NT2/D1 (cell line): ENCODE data around the gene ELOVL3.

Source experiments
- SUZ12 ChIP-seq: IDR thresholded peaks from 2 replicates; pipeline ENCODE4 v1.6.1; 2011; ENCODE audit not compliant: insufficient read length, insufficient read depth; ENCODE audit errors: extremely low read depth
- ZNF274 ChIP-seq: IDR thresholded peaks from 2 replicates; pipeline ENCODE4 v1.6.1; 2011; ENCODE audit warnings: mild to moderate bottlenecking, low read depth, low read length

DNA sequence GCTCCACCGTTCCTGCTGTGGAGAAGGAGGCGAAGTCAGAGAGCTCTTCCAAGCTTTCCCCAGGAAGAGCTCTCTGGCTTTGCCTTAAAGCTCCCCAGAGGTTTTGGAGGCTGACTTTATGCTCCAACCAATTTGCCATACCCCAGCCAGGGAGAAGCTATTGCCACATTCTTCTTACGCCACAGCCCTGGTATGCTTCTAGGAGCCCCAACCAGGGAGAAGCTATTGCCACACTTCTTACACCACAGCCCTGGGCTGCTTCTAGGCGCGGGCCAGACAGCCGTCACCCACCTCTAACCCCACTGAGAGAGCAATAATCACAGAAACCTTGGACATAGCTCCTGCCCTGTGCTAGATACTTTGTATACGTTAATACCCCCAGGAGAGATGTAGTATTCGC lies 951 bp downstream of the ELOVL3 start:
- TF ChIP-seq ZNF274 (no peak), SUZ12 (no peak)
